Measurements from ENCODE around the gene ABCA1.
"Not testable (repeated sequence)": the region's sequence is repeated elsewhere in the genome, so short reads cannot be mapped to it uniquely, and the experiment has no call there.

ABCA1 gene

GRCh38 chr9:104951487-104951886, 23.5 kb upstream of the ABCA1 start:
- DNase-seq (ENCODE audit: low read depth in 2 of 3, low spot score in 1 of 3): no peak

- DNase-seq (ENCODE audit: low read depth in 2 of 3, low spot score in 1 of 3): no peak
These were observed 22.9 kb upstream of the ABCA1 start for GRCh38 chr9:104950838-104951237.

GRCh38 chr9:104948277-104948676, 20.3 kb upstream of the ABCA1 start:
- DNase-seq (ENCODE audit: low read depth in 2 of 3, low spot score in 1 of 3): no peak

- no peak for DNase-seq (ENCODE audit: low read depth in 2 of 3, low spot score in 1 of 3)
These were observed 16.9 kb upstream of the ABCA1 start for GRCh38 chr9:104944871-104945270.

- DNase-seq (ENCODE audit: low read depth in 2 of 3, low spot score in 1 of 3): no peak
These were observed 16.4 kb upstream of the ABCA1 start for GRCh38 chr9:104944356-104944755.

GRCh38 chr9:104941597-104941996, 13.6 kb upstream of the ABCA1 start:
- DNase-seq (ENCODE audit: low read depth in 2 of 3, low spot score in 1 of 3): no peak

GRCh38 chr9:104936291-104936690, 8.3 kb upstream of the ABCA1 start:
- no peak for DNase-seq (ENCODE audit: low read depth in 2 of 3, low spot score in 1 of 3)

- DNase-seq (ENCODE audit: low read depth in 2 of 3, low spot score in 1 of 3): not testable (repeated sequence)
These were observed 7.5 kb upstream of the ABCA1 start for GRCh38 chr9:104935501-104935810.

GRCh38 chr9:104934691-104935500, 6.9 kb upstream of the ABCA1 start:
- no peak for DNase-seq (ENCODE audit: low read depth in 2 of 3, low spot score in 1 of 3)

- not testable (repeated sequence) for DNase-seq (ENCODE audit: low read depth in 2 of 3, low spot score in 1 of 3)
These were observed 5.1 kb upstream of the ABCA1 start for GRCh38 chr9:104933091-104933490.

GRCh38 chr9:104931256-104931655, 3.3 kb upstream of the ABCA1 start:
- no peak for DNase-seq (ENCODE audit: low read depth in 2 of 3, low spot score in 1 of 3)

GRCh38 chr9:104927216-104927911, 591 bp downstream of the ABCA1 start:
- peak in 1 of 3 donors; percentile 15 for DNase-seq (ENCODE audit: low read depth in 2 of 3, low spot score in 1 of 3)

- DNase-seq (ENCODE audit: low read depth in 2 of 3, low spot score in 1 of 3): no peak
These were observed 4.2 kb downstream of the ABCA1 start for GRCh38 chr9:104923740-104924139.

- no peak for DNase-seq (ENCODE audit: low read depth in 2 of 3, low spot score in 1 of 3)
These were observed 4.7 kb downstream of the ABCA1 start for GRCh38 chr9:104923289-104923688.

GRCh38 chr9:104922748-104923147, 5.2 kb downstream of the ABCA1 start:
- DNase-seq (ENCODE audit: low read depth in 2 of 3, low spot score in 1 of 3): not testable (repeated sequence)

GRCh38 chr9:104921067-104921741, 6.8 kb downstream of the ABCA1 start:
- DNase-seq (ENCODE audit: low read depth in 2 of 3, low spot score in 1 of 3): no peak

GRCh38 chr9:104915753-104916152, 12.2 kb downstream of the ABCA1 start:
- DNase-seq (ENCODE audit: low read depth in 2 of 3, low spot score in 1 of 3): no peak

GRCh38 chr9:104915049-104915448, 12.9 kb downstream of the ABCA1 start:
- DNase-seq (ENCODE audit: low read depth in 2 of 3, low spot score in 1 of 3): no peak

GRCh38 chr9:104914466-104914865, 13.5 kb downstream of the ABCA1 start:
- DNase-seq (ENCODE audit: low read depth in 2 of 3, low spot score in 1 of 3): no peak

- no peak for DNase-seq (ENCODE audit: low read depth in 2 of 3, low spot score in 1 of 3)
These were observed 15.3 kb downstream of the ABCA1 start for GRCh38 chr9:104912606-104913005.

- DNase-seq (ENCODE audit: low read depth in 2 of 3, low spot score in 1 of 3): no peak
These were observed 16.8 kb downstream of the ABCA1 start for GRCh38 chr9:104911032-104911607.

Data from stimulated activated CD4-positive, alpha-beta T cell treated with anti-CD3 and anti-CD28 coated beads, Interleukin-12 subunit alpha, Interleukin-12 subunit beta, amount 100 ng/mL, for 48 hours (primary cell).